Ascending aorta (tissue), 2 donors: ENCODE data around the gene ISG15. TPM values are rescaled to one million over a fixed set of nuclear protein-coding genes. Genes with fewer than 3 reads are reported as not detected.
"Not testable (repeated sequence)": the region's sequence is repeated elsewhere in the genome, so short reads cannot be mapped to it uniquely, and the experiment has no call there.

Experiments
- DNase-seq, 2 donors: peaks; one replicate each; pipeline ENCODE4 v3.0.0-alpha.2; 2019; ENCODE audit warnings: low spot score in 2 of 2
- H3K27ac ChIP-seq, 2 donors: fragments of 200-600 bp; sonication (generic); one replicate each; pipeline ENCODE4 v1.5.1; 2016 to 2017; ENCODE audit warnings: mild to moderate bottlenecking in 1 of 2
- H3K27me3 ChIP-seq: fragments of 200-600 bp; sonication (generic); one replicate; pipeline ENCODE4 v1.5.1; 2017
- H3K36me3 ChIP-seq, 2 donors: fragments of 200-600 bp; sonication (generic); one replicate each; pipeline ENCODE4 v1.5.1; 2016
- H3K4me1 ChIP-seq, 2 donors: fragments of 200-600 bp; sonication (generic); one replicate each; pipeline ENCODE4 v1.5.1; 2016 to 2017; ENCODE audit warnings: mild to moderate bottlenecking in 1 of 2
- H3K4me3 ChIP-seq, 2 donors: fragments of 200-600 bp; sonication (generic); one replicate each; pipeline ENCODE4 v1.5.1; 2016 to 2017; ENCODE audit warnings: mild to moderate bottlenecking in 1 of 2
- H3K9me3 ChIP-seq, 2 donors: fragments of 200-600 bp; sonication (generic); one replicate each; pipeline ENCODE4 v1.5.1; 2016
- intact Hi-C: fragments of 100-400 bp; cut with DNase I; formaldehyde crosslinking; loops from one replicate; pipeline ENCODE4 v1.15.1; 2023
- total RNA-seq: library from RNA; depleted of rRNA; stranded (reverse); fragments of >200 nt; gene quantifications from one replicate; pipeline ENCODE4 v1.1.0, GENCODE V29; 2016
- TF ChIP-seq, protein P1 (sequence below), 3 experiments: fragments of 200-600 bp in 2 of 3; fragments of 450-650 bp in 1 of 3; sonication (generic) in 2 of 3; IDR thresholded peaks; one replicate each; pipeline ENCODE4 v1.5.1; 2016 to 2019; ENCODE audit warnings: antibody characterized with exemption in 3 of 3, mild to moderate bottlenecking in 1 of 3, moderate library complexity in 1 of 3

Gene ISG15
- total RNA-seq, 1 donor from 2014 or later = 125 TPM

DNA sequence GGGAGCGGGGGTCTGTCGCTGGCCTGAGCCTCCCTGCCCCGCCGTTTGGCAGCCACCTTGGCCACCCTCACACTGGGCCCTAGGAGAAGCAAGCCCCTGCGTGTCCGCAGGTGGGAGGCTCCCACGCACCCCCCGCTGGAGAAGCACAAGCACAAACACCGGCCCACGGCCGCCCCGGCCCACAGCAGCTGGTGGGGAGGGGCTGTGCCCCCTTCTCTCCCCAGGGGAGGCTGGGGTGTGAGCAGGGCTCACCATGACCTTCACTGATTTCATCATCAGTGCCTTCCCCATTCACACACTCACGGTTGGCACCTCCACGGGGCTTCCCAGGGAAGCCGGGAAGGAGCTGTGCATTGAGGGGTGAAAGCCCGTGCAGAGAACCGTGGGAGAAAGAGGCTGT lies 14.5 kb downstream of the ISG15 start:
- no peak for DNase-seq
- H3K4me1 ChIP-seq = peaks cover under 1 to 3% of the 10 kb centered on the region in 2 donors
- H3K27me3 ChIP-seq = no peaks in the 10 kb centered on the region
- no peaks in the 10 kb centered on the region for H3K9me3 ChIP-seq
- no peak overlapping the region for H3K27ac ChIP-seq
- H3K4me3 ChIP-seq = no peak overlapping the region
- intact Hi-C loops = no loop called here
- no peaks in the 10 kb centered on the region for H3K36me3 ChIP-seq
- TF ChIP-seq, protein P1, sequence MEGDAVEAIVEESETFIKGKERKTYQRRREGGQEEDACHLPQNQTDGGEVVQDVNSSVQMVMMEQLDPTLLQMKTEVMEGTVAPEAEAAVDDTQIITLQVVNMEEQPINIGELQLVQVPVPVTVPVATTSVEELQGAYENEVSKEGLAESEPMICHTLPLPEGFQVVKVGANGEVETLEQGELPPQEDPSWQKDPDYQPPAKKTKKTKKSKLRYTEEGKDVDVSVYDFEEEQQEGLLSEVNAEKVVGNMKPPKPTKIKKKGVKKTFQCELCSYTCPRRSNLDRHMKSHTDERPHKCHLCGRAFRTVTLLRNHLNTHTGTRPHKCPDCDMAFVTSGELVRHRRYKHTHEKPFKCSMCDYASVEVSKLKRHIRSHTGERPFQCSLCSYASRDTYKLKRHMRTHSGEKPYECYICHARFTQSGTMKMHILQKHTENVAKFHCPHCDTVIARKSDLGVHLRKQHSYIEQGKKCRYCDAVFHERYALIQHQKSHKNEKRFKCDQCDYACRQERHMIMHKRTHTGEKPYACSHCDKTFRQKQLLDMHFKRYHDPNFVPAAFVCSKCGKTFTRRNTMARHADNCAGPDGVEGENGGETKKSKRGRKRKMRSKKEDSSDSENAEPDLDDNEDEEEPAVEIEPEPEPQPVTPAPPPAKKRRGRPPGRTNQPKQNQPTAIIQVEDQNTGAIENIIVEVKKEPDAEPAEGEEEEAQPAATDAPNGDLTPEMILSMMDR (IDR thresholded peaks at IDR 0.05) = no peak

DNA sequence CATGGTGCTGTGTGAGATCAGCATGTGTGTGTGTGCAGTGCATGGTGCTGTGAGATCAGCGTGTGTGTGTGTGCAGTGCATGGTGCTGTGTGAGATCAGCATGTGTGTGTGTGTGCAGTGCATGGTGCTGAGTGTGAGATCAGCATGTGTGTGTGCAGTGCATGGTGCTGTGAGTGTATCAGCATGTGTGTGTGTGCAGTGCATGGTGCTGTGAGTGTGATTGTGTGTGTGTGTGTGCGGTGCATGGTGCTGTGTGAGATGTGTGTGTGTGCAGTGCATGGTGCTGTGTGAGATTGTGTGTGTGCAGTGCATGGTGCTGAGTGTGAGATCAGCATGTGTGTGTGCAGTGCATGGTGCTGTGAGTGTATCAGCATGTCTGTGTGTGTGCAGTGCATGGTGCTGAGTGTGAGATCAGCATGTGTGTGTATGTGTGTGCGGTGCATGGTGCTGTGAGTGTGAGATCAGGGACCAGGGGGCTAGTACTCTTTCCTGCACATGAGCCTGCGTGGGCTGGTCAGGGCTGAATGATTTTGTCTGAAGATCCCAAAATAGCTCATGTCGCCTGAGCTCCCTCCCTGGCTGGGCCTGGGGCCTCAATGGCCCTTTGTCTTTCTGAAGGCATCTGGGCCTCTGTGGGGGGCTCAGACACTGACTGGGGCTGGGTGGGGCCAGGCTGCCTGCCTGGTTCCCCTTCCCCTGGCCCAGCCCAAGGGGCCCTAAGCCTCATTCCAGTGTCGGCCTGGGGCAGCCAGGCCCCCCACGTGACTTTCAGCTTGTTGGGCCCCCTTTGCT lies 17.8 kb downstream of the ISG15 start:
- intact Hi-C loops, H3K27ac ChIP-seq, H3K36me3 ChIP-seq, DNase-seq, H3K4me3 ChIP-seq, H3K9me3 ChIP-seq, H3K27me3 ChIP-seq: not testable (repeated sequence)
- peaks cover 12 to 15% of the 10 kb centered on the region in 2 donors for H3K4me1 ChIP-seq

DNA sequence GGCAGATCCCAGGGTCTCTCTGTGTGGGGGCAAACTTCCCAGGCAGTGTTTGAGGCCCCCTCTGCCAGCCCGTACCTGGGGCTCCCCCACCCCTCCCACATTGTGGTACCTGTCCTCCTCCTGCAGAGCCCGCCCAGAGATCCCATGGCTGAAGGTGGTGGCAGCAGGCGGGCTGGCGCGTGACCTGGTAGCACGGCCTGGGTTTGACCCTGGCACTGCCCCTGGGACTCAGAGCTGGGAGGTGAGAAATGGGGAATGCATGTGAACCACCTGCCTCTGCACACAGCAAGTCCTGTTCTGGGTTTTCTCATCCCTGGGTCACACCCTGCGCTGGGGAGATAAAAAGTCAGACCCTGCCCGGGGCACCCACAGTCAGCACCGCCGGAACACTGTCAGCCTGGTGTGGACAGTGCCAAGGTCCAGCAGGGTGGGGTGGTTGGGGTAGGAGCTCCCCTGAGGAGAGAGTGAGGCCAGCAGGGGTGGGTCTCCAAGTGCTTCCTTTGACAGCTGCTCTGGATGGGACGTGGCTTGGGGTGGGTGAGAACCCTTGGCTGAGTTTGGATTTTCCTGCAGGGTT lies 18.4 kb downstream of the ISG15 start:
- DNase-seq = no peak
- intact Hi-C loops = no loop called here
- H3K4me3 ChIP-seq = no peak overlapping the region
- H3K27me3 ChIP-seq = peaks cover 4% of the 10 kb centered on the region
- TF ChIP-seq, protein P1 (IDR thresholded peaks at IDR 0.05) = no peak
- H3K36me3 ChIP-seq = no peaks in the 10 kb centered on the region
- H3K27ac ChIP-seq = no peak overlapping the region
- H3K9me3 ChIP-seq = no peaks in the 10 kb centered on the region
- peaks cover 12 to 15% of the 10 kb centered on the region in 2 donors for H3K4me1 ChIP-seq

DNA sequence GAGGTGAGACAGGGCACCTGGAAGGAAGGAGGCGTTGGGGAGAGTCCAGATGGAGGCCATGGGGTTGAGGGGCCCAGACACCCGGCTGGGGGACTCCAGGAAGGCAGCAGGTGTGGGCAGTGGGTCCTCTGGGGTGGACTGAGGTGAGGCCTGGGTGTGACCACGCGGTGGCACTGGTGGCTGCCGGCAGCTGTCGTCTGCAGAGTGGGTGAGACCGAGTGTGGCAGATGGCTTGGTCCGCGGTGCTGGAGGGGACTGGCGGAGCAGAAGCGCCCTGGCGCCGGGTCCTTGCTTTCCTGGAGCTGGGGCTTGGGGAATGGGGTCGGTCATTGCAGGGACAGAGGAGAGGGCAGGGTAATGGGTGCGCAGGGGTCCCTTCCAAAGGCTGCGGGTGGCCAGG lies 19.1 kb downstream of the ISG15 start:
- Histone ChIP-seq H3K4me3 (peak overlapping the region in 1 of 2 donors; percentile 70), H3K27me3 (peaks cover 4% of the 10 kb centered on the region), H3K27ac (no peak overlapping the region), H3K4me1 (peaks cover 12 to 15% of the 10 kb centered on the region in 2 donors), H3K36me3 (no peaks in the 10 kb centered on the region), H3K9me3 (no peaks in the 10 kb centered on the region)
- intact Hi-C loops = no loop called here
- TF ChIP-seq, protein P1 (IDR thresholded peaks at IDR 0.05) = no peak
- DNase-seq = no peak

DNA sequence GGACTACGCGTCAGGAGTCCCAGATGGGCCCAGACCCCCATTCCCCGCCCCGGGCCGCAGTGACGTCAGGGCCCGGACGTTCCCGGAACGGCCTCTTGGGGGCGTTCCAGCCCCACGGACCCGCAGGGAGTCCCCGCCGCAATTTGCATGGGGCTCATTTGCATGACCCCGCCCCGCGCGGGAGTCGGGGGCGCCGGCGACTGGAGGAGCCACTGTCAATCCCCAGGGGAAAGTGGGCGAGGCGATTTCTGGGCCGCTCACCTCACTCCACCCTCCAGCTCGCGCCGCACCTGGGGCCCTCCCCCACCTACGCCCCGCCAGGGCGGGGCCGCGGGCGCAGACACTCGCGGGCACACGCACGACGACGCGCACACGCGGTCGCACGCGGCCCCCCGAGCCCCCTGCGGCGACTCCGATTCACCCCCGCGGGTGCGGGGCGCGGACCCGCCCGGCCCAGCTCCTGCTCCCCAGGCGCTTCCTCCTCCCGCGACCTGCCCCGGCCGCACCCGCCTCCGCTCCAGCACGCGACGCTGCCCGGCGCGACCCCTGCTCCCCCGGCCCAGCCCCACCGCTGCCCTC lies 19.8 kb downstream of the ISG15 start:
- H3K4me3 ChIP-seq = peak overlapping the region; percentile 69 to 70
- peak in 1 of 2 donors; percentile 82 for DNase-seq
- no peaks in the 10 kb centered on the region for H3K9me3 ChIP-seq
- no peaks in the 10 kb centered on the region for H3K36me3 ChIP-seq
- H3K27me3 ChIP-seq = peaks cover 4% of the 10 kb centered on the region
- H3K27ac ChIP-seq = no peak overlapping the region
- intact Hi-C loops = no loop called here
- peaks cover 12 to 15% of the 10 kb centered on the region in 2 donors for H3K4me1 ChIP-seq
- TF ChIP-seq, protein P1 (IDR thresholded peaks at IDR 0.05) = peak; percentile 53 to 69 (median 60)
